ENCODE results near the gene BEND2.

GRCh38 chrX:18203631-18204030 is 17.1 kb downstream of the BEND2 start:
- TF ChIP-seq CTCF (IDR thresholded peaks at IDR 0.05; ENCODE audit: insufficient read depth, low read length, poor library complexity, severe bottlenecking) (no peak), EZH2phosphoT487 (conservative IDR thresholded peaks at IDR 0.05; ENCODE audit: low read length) (no peak)

Data from SU-DHL-6 (cell line).